Gastrocnemius medialis (tissue), 4 donors: ENCODE data around the gene NAV2. TPM values are rescaled to one million over a fixed set of nuclear protein-coding genes. Genes with fewer than 3 reads are reported as not detected.

Experiments
- ATAC-seq, 2 donors: fragments of 150-250 bp; one replicate each; pipeline ENCODE4 v1.9.1; 2016
- DNase-seq, 2 donors: peaks; one replicate each; pipeline ENCODE4 v3.0.0-alpha.2; 2019
- H3K27ac ChIP-seq, 4 donors: fragments of 200-600 bp; sonication (generic); 1 replicate in 1 of 4; 2 replicates in 3 of 4; pipeline ENCODE4 v1.5.1; 2016 to 2018; ENCODE audit warnings: mild to moderate bottlenecking in 2 of 4, moderate library complexity in 1 of 4
- H3K27me3 ChIP-seq, 3 donors: fragments of 200-600 bp; sonication (generic) in 2 of 3; 1 replicate in 1 of 3; 2 replicates in 2 of 3; pipeline versions ENCODE4 v1.5.1 to v1.6.0; 2016 to 2019; ENCODE audit warnings: mild to moderate bottlenecking in 1 of 3, moderate library complexity in 1 of 3
- H3K36me3 ChIP-seq, 2 donors: fragments of 200-600 bp; sonication (generic) in 1 of 2; one replicate each; pipeline ENCODE4 v1.5.1; 2017 to 2018
- H3K4me1 ChIP-seq, 2 donors: fragments of 200-600 bp; sonication (generic) in 1 of 2; one replicate each; pipeline ENCODE4 v1.5.1; 2016 to 2017; ENCODE audit warnings: mild to moderate bottlenecking in 2 of 2
- H3K4me3 ChIP-seq, 4 donors: fragments of 200-600 bp; sonication (generic) in 3 of 4; 1 replicate in 1 of 4; 2 replicates in 3 of 4; pipeline ENCODE4 v1.5.1; 2016 to 2019; ENCODE audit warnings: mild to moderate bottlenecking in 2 of 4
- H3K9me3 ChIP-seq, 3 donors: fragments of 200-600 bp; sonication (generic) in 2 of 3; 1 replicate in 1 of 3; 2 replicates in 2 of 3; pipeline ENCODE4 v1.5.1; 2016 to 2019
- POLR2A ChIP-seq, 2 donors: fragments of 450-650 bp; IDR thresholded peaks; one replicate each; pipeline ENCODE4 v1.6.1; 2017; ENCODE audit warnings: antibody characterized with exemption in 2 of 2, mild to moderate bottlenecking in 2 of 2, moderate library complexity in 2 of 2
- in situ Hi-C, 4 donors: fragments of 200-750 bp; cut with MboI; loops; one replicate each; pipeline versions ENCODE4 v1.15.0 to v1.8.0; 2017; ENCODE audit warnings: low sequenced_read_pairs in 4 of 4
- intact Hi-C: fragments of 100-400 bp; cut with DNase I; formaldehyde crosslinking; loops from one replicate; pipeline ENCODE4 v1.15.1; 2023; ENCODE audit warnings: low total_unique reads
- total RNA-seq, 4 donors: library from RNA; depleted of rRNA; stranded (reverse); fragments of >200 nt; gene quantifications; one replicate each; pipeline versions ENCODE4 v1.1.0 to v1.2.3, GENCODE V29; 2016
- TF ChIP-seq, protein P1 (sequence below), 5 experiments: fragments of 450-650 bp in 3 of 5; fragments of 200-600 bp in 2 of 5; sonication (generic) in 2 of 5; IDR thresholded peaks in 4 of 5; conservative IDR thresholded peaks in 1 of 5; 1 replicate in 4 of 5; 2 replicates in 1 of 5; pipeline ENCODE4 v1.5.1; 2016 to 2019; ENCODE audit warnings: antibody characterized with exemption in 5 of 5, mild to moderate bottlenecking in 3 of 5, moderate library complexity in 3 of 5

The NAV2 gene
- total RNA-seq, 4 donors from 2014 or later: 3.2 to 7.7 (median 5.5) TPM

GRCh38 chr11:20034941-20035340 is 322.3 kb downstream of the NAV2 start:
- intact Hi-C loops: no loop called here
- no peak overlapping the region for H3K4me3 ChIP-seq
- no peak for ATAC-seq
- H3K27me3 ChIP-seq: no peaks in the 10 kb centered on the region
- peaks cover 5 to 8% of the 10 kb centered on the region in 2 donors for H3K4me1 ChIP-seq
- TF ChIP-seq, protein P1, sequence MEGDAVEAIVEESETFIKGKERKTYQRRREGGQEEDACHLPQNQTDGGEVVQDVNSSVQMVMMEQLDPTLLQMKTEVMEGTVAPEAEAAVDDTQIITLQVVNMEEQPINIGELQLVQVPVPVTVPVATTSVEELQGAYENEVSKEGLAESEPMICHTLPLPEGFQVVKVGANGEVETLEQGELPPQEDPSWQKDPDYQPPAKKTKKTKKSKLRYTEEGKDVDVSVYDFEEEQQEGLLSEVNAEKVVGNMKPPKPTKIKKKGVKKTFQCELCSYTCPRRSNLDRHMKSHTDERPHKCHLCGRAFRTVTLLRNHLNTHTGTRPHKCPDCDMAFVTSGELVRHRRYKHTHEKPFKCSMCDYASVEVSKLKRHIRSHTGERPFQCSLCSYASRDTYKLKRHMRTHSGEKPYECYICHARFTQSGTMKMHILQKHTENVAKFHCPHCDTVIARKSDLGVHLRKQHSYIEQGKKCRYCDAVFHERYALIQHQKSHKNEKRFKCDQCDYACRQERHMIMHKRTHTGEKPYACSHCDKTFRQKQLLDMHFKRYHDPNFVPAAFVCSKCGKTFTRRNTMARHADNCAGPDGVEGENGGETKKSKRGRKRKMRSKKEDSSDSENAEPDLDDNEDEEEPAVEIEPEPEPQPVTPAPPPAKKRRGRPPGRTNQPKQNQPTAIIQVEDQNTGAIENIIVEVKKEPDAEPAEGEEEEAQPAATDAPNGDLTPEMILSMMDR (IDR thresholded peaks at IDR 0.05 in 4 of 5, conservative IDR thresholded peaks at IDR 0.05 in 1 of 5): no peak
- no peak for TF ChIP-seq POLR2A (IDR thresholded peaks at IDR 0.05)
- in situ Hi-C loops: no loop called here
- no peak overlapping the region for H3K27ac ChIP-seq
- no peak for DNase-seq
- no peaks in the 10 kb centered on the region for H3K9me3 ChIP-seq
- no peaks in the 10 kb centered on the region for H3K36me3 ChIP-seq

GRCh38 chr11:20035375-20035700 is 322.7 kb downstream of the NAV2 start:
- Histone ChIP-seq H3K4me1 (peaks cover 5 to 8% of the 10 kb centered on the region in 2 donors), H3K27me3 (no peaks in the 10 kb centered on the region), H3K4me3 (no peak overlapping the region), H3K27ac (no peak overlapping the region), H3K36me3 (no peaks in the 10 kb centered on the region), H3K9me3 (no peaks in the 10 kb centered on the region)
- intact Hi-C loops (no loop called here), in situ Hi-C loops (no loop called here)
- TF ChIP-seq, protein P1 (IDR thresholded peaks at IDR 0.05 in 4 of 5, conservative IDR thresholded peaks at IDR 0.05 in 1 of 5): no peak
- no peak for TF ChIP-seq POLR2A (IDR thresholded peaks at IDR 0.05)
- no peak for ATAC-seq
- no peak for DNase-seq

DNA sequence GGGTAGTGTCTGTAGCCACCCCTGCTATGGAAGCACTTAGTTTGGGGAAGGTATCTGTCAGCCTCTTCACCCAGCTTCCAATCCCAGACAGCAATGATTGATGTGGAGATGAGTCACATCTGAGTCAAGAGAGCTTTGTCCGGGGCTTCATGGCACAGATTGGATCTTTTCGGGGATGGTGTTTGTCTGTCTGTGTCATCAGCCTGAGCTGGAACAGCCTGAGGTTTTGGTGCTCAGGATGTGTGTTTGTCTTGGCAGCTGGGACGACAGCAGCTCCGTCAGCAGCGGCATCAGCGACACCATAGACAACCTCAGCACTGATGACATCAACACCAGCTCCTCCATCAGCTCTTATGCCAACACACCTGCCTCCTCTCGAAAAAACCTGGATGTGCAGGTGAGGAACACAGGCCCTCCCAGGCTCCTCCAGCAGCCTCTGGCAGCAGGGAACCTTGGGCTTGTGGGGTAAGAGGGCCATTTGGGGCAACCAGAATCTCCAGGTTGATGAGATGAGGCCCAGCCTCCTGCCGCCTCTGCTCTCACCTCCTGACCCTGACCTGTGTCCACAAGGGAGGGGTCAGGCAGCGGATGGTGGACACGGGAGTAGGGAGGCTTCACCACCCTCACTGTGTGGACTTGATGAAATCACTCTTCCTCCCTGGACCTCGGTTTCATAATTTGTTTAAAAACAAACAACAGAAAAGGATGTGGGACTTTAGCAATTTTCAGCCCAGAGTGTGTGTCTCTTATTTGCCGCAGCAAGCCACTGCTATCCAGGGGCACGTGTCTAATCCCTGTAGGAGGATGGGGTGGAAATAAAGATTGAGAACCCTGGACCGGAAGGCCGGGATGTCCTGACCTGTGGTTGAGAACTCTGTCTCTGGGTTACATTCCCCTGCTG is 323.3 kb downstream of the NAV2 start:
- TF ChIP-seq POLR2A (IDR thresholded peaks at IDR 0.05): no peak
- TF ChIP-seq, protein P1 (IDR thresholded peaks at IDR 0.05 in 4 of 5, conservative IDR thresholded peaks at IDR 0.05 in 1 of 5): no peak
- Histone ChIP-seq H3K27me3 (no peaks in the 10 kb centered on the region), H3K36me3 (no peaks in the 10 kb centered on the region), H3K27ac (no peak overlapping the region), H3K4me3 (no peak overlapping the region), H3K9me3 (no peaks in the 10 kb centered on the region), H3K4me1 (peaks cover 5 to 8% of the 10 kb centered on the region in 2 donors)
- DNase-seq (no peak), ATAC-seq (peak in 1 of 2 donors; percentile 12)
- intact Hi-C loops: no loop called here
- in situ Hi-C loops: no loop called here

- intact Hi-C loops: no loop called here
These were observed 324.1 kb downstream of the NAV2 start for GRCh38 chr11:20036626-20037335.

More at GRCh38 chr11:20036626-20037335, 324.1 kb downstream of the NAV2 start:
- DNase-seq: no peak
- H3K4me3 ChIP-seq: no peak overlapping the region
- no peaks in the 10 kb centered on the region for H3K36me3 ChIP-seq
- H3K27me3 ChIP-seq: no peaks in the 10 kb centered on the region
- no peaks in the 10 kb centered on the region for H3K9me3 ChIP-seq
- in situ Hi-C loops: no loop called here
- H3K27ac ChIP-seq: no peak overlapping the region
- peak; percentile 38 to 51 for ATAC-seq
- no peak for TF ChIP-seq POLR2A (IDR thresholded peaks at IDR 0.05)
- TF ChIP-seq, protein P1 (IDR thresholded peaks at IDR 0.05 in 4 of 5, conservative IDR thresholded peaks at IDR 0.05 in 1 of 5): no peak
- peaks cover 5 to 8% of the 10 kb centered on the region in 2 donors for H3K4me1 ChIP-seq
